K562 treated with DMSO at 1 percent for 4 hours (cell line): ENCODE measurements around the gene ELAC1. TPM values are rescaled to one million over a fixed set of nuclear protein-coding genes. Genes with fewer than 3 reads are reported as not detected.

Experiments used
- total RNA-seq: library from RNA; unstranded; fragments of 300-600 nt; gene quantifications from 2 replicates; pipeline ENCODE4 v1.2.3, GENCODE V29; 2022; ENCODE audit not compliant: insufficient read depth

Gene ELAC1, protein sequence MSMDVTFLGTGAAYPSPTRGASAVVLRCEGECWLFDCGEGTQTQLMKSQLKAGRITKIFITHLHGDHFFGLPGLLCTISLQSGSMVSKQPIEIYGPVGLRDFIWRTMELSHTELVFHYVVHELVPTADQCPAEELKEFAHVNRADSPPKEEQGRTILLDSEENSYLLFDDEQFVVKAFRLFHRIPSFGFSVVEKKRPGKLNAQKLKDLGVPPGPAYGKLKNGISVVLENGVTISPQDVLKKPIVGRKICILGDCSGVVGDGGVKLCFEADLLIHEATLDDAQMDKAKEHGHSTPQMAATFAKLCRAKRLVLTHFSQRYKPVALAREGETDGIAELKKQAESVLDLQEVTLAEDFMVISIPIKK
- total RNA-seq: 1.4 and 3.4 TPM in 2 replicates

GRCh38 chr18:50967714-50968661, at the start of gene ELAC1:
TSS of gene ELAC1 (plus strand) at chr18:50968040. CDS start at chr18:50974405, 6,365 bp downstream.

GRCh38 chr18:51029694-51030536, 62.1 kb downstream of the ELAC1 start, which contains the start of gene SMAD4:
TSS of gene SMAD4 (plus strand) at chr18:51030213. CDS start at chr18:51047047, 16,834 bp downstream.

Other genes with a start within 250 kb of the ELAC1 start
- gene MRO, start 148.0 kb upstream of the ELAC1 start, total RNA-seq: not detected in 2 replicates
- 13.7 and 14.5 TPM in 2 replicates for gene ME2, start 88.9 kb upstream of the ELAC1 start, total RNA-seq
- gene SMAD4, start 62.2 kb downstream of the ELAC1 start, total RNA-seq: 20.9 and 26.0 TPM in 2 replicates
- 8.4 and 10.3 TPM in 2 replicates for gene MEX3C, start 229.6 kb downstream of the ELAC1 start, total RNA-seq